HG03066 (cell line): ENCODE measurements around the gene COL25A1.

Source experiments
- ATAC-seq: cut with Tn5 transposase; IDR thresholded peaks from one replicate; pipeline ENCODE4 v1.9.1; 2021; ENCODE audit warnings: low read depth; ENCODE audit not compliant: unreplicated experiment

The COL25A1 gene

DNA sequence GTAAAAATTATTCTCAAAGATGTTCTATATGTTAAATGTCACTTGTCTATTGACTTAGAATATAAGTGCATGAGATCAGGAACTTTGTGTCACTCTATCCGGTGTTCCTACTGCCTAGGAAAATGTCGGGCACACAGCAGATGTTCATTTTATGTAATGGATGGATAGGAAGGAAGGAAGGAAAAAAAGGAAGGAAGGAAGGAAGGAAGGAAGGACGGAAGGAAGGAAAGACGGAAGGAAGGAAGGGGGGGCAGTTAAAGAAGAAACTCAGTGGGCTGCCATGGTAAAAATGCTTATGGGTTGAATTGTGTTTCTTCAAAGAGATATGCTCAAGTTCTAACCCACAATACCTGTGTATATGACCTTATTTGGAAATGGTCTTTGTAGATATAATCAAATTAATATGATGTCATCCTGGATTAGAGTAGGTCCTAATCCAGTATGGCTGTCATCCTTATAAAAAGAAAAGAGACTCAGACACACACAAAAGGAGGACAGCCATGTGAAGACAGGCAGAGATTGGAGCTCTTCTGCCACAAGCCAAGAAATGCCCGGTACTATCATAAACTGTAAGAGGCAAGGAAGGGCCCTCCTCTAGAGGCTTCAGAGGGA is 86.3 kb downstream of the COL25A1 start:
- ATAC-seq, result no peak

- no peak for ATAC-seq
Observed at GRCh38 chr4:109215506-109215905, 87.0 kb downstream of the COL25A1 start.

DNA sequence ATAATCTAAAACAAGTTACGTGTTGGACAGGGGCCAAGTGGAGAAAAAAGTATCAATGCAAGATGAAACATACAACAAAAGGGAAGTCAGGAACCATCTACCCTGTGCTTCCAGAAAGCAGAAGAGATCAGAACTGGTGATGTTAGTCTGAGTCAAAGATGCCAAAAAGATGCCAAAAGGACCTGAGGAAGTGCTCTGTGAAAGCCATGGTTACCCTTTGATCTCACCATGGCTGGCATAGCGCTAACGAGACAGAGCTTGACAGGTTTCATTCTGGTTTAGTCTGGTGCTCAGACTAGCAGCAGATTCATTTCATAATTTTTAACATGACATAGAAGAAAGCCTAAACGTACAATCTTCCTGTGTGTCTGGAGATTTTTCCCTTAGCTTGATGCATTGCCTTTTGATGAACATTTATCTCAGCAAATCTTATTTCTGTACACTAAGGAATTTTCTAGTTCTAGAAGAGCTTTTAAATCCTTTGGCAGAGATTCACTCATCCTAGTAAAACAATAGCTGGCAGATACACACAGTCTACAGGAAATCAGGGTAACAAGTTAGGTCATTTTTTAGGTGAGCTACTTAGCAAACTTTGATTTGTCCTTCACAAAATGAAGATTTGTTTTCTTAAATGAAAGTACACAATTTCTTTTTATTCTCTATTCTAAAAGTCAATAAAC is 87.7 kb downstream of the COL25A1 start:
- ATAC-seq, result no peak

DNA sequence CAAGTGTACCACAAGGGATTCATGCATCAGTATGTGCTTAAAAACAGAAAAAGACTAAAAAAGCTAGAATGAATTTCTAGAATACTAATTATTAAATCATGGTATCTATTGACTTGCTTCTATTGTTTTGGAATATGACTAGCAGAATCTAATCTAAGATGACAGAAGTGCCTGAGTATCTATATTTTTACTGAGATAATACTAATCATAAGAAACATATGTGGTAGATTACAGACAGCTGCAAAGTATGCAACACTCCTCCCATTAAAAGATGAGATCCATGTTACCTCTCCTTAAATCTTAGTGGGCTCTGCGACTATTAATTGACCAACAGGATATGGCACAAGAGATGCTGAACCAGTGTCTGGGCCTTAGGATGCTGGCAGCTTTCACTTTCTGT is 89.4 kb downstream of the COL25A1 start:
- no peak for ATAC-seq

- no peak for ATAC-seq
Observed at GRCh38 chr4:109211671-109212070, 90.8 kb downstream of the COL25A1 start.

- no peak for ATAC-seq
Observed at GRCh38 chr4:109209647-109210046, 92.8 kb downstream of the COL25A1 start.

DNA sequence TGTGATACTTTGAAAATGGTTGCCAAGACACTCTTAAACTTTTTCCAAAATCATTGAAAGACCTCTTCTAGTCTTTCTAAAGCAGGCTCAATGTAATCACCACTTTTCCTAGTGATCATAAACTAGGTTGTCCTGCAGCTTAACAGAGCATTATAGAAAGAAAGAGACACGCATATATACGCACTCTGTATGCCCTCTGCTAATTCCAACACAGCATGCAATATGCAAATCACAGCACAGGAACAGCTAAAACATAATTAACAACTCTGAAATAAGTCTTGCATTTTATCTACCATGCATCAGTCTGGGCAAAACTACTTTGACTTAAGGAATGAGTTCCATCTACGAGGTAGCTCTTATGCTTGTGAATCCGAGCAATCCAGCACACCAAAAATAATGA is 94.6 kb downstream of the COL25A1 start:
- no peak for ATAC-seq

DNA sequence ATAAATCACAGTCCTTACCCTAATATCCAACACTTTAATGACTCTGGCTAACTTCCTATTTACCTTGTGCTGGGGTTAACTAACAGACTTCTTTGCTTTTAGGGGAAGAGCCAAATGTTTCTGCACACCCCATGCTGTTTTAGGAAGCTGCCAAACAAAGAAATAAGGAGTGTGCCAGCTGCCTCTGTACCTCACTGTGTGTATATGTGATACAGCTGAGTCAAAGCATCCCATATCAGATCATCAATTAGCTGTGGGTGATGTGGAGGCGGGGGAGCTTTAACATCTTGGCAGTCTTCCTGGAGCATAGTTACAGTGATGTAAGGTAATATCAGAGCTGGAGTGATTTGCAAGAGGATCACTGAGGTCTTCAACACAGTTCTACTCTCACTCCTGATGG is 95.4 kb downstream of the COL25A1 start:
- ATAC-seq, result no peak

GRCh38 chr4:109206620-109207019 is 95.8 kb downstream of the COL25A1 start:
- no peak for ATAC-seq

DNA sequence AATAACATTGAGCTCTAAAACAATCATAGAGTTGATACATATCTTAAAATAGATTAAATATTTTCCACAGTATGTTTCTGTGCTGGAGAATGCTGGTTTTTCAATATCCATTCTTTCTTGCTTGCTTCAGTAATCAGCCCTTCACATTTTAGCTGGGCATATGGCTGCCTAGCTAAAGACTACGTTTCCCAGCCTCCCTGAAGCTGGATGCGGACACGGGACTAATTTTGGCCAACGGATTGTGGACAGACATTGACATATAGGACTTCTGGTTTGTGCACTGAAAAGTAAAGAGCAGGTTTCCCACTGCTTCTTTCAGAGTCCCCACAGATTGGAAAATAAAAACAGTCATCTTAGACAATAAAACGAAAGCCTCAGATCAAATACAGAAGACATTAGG is 97.3 kb downstream of the COL25A1 start:
- no peak for ATAC-seq

GRCh38 chr4:109199585-109199984 is 102.9 kb downstream of the COL25A1 start:
- ATAC-seq, result no peak

DNA sequence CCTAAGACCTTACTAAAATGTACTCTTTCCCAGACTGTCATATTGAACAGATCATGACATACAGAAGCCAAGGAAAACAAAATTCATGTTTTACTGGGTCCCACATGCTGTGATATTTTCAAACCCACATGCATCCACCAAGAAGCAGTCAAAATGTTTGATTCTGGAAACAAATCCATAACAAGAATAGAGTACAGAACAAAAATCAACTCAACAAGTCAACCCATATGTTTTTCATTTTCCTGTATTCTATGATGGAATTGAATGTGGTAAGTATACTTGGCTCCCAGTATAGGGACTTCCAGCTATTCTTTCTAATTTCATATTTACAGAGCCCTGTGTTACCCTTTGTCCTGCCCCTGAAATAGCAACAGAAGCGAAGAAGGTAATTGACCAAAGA is 106.8 kb downstream of the COL25A1 start:
- ATAC-seq, result no peak

GRCh38 chr4:109191216-109191615 is 111.2 kb downstream of the COL25A1 start:
- ATAC-seq, result no peak

GRCh38 chr4:109186458-109186945 is 116.0 kb downstream of the COL25A1 start:
- ATAC-seq, result no peak

GRCh38 chr4:109185951-109186350 is 116.5 kb downstream of the COL25A1 start:
- ATAC-seq, result no peak

GRCh38 chr4:109185548-109185947 is 116.9 kb downstream of the COL25A1 start:
- ATAC-seq, result no peak

DNA sequence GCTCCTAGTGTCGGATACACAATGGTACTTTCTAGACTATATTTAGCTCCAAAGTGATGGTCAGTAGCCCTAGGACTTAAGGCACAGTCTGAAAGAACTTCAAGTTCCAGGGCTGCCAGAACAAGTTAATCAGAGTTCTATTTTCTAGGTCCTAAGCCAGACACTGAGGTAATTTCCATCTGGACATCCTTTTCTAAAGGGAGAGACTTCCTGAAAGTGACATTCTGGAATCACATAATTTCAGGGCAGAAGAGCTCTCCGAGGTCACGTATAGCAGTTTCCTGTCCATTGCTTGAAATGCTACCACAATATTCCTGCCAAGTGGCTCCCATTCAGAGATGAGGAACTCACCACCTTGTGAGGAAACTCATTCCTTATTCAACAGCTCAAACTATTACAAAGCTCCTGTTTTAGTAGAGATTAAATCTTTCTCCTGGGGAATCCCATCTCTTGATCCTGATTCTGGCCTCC is 117.9 kb downstream of the COL25A1 start:
- ATAC-seq, result no peak

GRCh38 chr4:109183931-109184490 is 118.4 kb downstream of the COL25A1 start:
- ATAC-seq, result no peak

- ATAC-seq, result no peak
Observed at GRCh38 chr4:109182696-109183095, 119.8 kb downstream of the COL25A1 start.

DNA sequence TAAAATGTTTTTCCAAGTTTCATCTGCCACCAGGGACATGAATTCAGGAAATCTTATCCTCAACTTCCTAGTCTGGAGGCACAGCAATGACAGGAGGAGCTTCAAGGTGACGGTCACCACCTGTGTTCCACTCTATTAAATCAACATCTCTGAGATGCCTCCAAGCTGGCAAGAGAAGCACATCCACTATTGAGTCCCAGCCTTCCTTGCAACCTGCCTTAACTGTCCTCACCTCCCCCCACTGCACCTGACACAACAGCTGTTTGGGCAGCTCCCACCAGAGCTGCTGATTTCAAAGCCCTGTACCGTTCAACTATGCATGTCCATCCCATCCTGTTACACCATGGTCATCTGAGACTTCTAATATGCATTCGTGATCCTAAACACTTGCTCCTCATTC is 123.4 kb downstream of the COL25A1 start:
- ATAC-seq, result no peak

DNA sequence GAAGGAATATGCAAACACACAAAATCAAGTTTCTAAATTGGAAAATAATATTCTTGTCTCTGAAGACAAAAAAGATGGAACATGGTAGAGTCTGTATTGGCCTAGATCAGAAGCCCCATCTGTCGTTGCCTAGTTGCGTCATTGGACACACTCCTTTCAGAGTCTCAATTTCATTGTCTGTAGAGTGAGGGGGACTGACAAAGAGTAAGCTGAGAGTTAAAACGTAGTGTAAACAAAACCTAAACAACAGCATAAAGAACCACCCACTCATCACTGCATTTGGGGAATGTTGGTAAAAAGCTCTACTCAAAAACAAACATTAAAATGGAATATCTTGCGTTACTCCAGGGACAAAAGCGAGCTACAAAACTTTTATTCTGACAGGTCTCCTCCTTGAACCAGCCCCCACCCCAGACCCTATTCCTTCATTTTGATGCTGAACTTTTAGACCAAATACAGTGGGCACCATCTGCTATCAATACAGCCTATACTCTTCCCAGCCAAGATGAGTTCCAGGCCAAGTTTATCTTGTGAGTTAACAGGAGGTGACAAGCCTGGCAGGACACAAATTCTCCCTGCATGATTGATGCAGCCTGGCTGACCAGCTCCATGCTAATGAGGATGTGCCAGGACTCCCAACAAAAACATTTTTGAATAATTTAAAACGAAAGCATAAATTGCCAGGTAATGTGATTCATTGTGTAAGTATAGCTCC is 125.2 kb downstream of the COL25A1 start:
- no peak for ATAC-seq
